Caco-2 (cell line): Measurements from ENCODE around the gene TMEM129. TPM values are rescaled to one million over a fixed set of nuclear protein-coding genes. Genes with fewer than 3 reads are reported as not detected.
"Not testable (repeated sequence)": the region's sequence is repeated elsewhere in the genome, so short reads cannot be mapped to it uniquely, and the experiment has no call there.

Experiments used
- BruUV-seq: library from RNA; stranded (reverse); fragments of 400-500 nt; replicated peaks from 2 replicates; lab custom pipeline; 2021; lab: Mats Ljungman, UMichigan
- CTCF ChIA-PET: fragments of 300-600 bp; sonication (Branson Sonifier 250); formaldehyde crosslinking; loops from one replicate; lab custom pipeline; 2022; ENCODE audit warnings: antibody characterized with exemption; lab: Charles Lee
- POLR2A ChIA-PET: fragments of 300-600 bp; sonication (Branson Sonifier 250); formaldehyde crosslinking; loops from one replicate; lab custom pipeline; 2022; ENCODE audit warnings: antibody characterized with exemption; lab: Charles Lee
- DNase-seq, 2 experiments: peaks; one replicate each; pipeline versions ENCODE4 v3.0.0 to v3.0.0-alpha.2; 2020 to 2022
- H3K27me3 ChIP-seq: replicated peaks from 2 replicates; pipeline ENCODE4 v1.6.0; 2011; ENCODE audit warnings: low read length; ENCODE audit not compliant: control insufficient read depth, insufficient read depth
- H3K36me3 ChIP-seq: 2 replicates; pipeline ENCODE4 v1.5.1; 2011; ENCODE audit warnings: low read length; ENCODE audit not compliant: control insufficient read depth, insufficient read depth
- H3K4me1 ChIP-seq: fragments of 250-450 bp; sonication (Bioruptor Pico); 2 replicates; pipeline ENCODE4 v1.5.1; 2020; ENCODE audit warnings: mild to moderate bottlenecking
- H3K4me3 ChIP-seq: 2 replicates; pipeline ENCODE4 v1.5.1; 2011; ENCODE audit warnings: low read depth, mild to moderate bottlenecking, control low read depth, low read length
- H3K9me3 ChIP-seq: fragments of 250-450 bp; sonication (Bioruptor Pico); 2 replicates; pipeline ENCODE4 v1.5.1; 2020; ENCODE audit warnings: mild to moderate bottlenecking, moderate library complexity
- H3K27ac Mint-ChIP-seq: one replicate; pipeline ENCODE4 v1.8.0; 2022; ENCODE audit warnings: mixed read lengths; ENCODE audit not compliant: unreplicated experiment
- H3K27me3 Mint-ChIP-seq: one replicate; pipeline ENCODE4 v1.8.0; 2022; ENCODE audit warnings: mixed read lengths; ENCODE audit not compliant: insufficient read depth, unreplicated experiment
- H3K36me3 Mint-ChIP-seq: one replicate; pipeline ENCODE4 v1.8.0; 2022; ENCODE audit warnings: mild to moderate bottlenecking, mixed read lengths; ENCODE audit not compliant: insufficient read depth, unreplicated experiment
- H3K4me1 Mint-ChIP-seq: one replicate; pipeline ENCODE4 v1.8.0; 2022; ENCODE audit warnings: low read depth, mixed read lengths; ENCODE audit not compliant: unreplicated experiment
- H3K4me3 Mint-ChIP-seq: one replicate; pipeline ENCODE4 v1.8.0; 2022; ENCODE audit warnings: mild to moderate bottlenecking, moderate library complexity, mixed read lengths; ENCODE audit not compliant: unreplicated experiment
- H3K9me3 Mint-ChIP-seq: one replicate; pipeline ENCODE4 v1.8.0; 2022; ENCODE audit warnings: mixed read lengths; ENCODE audit not compliant: unreplicated experiment
- CTCF ChIP-seq, 2 experiments: fragments of 200-600 bp in 1 of 2; IDR thresholded peaks; 1 replicate in 1 of 2; 2 replicates in 1 of 2; pipeline versions ENCODE4 v1.5.1 to v1.8.0; 2011 to 2022; ENCODE audit warnings: antibody characterized with exemption in 1 of 2, control low read depth in 1 of 2, inconsistent platforms in 1 of 2, low read depth in 1 of 2, low read length in 1 of 2, mild to moderate bottlenecking in 1 of 2, moderate library complexity in 1 of 2; ENCODE audit not compliant: insufficient read depth in 1 of 2, severe bottlenecking in 1 of 2, unreplicated experiment in 1 of 2
- intact Hi-C: fragments of 100-400 bp; cut with micrococcal nuclease; formaldehyde crosslinking; loops from one replicate; pipeline ENCODE4 v1.10.0; 2022; ENCODE audit not compliant: unreplicated experiment
- total RNA-seq: library from RNA; stranded (reverse); gene quantifications from 2 replicates; pipeline ENCODE4 v1.2.3, GENCODE V29; 2022

TMEM129 gene
- total RNA-seq, 1 experiment from 2014 or later, result 39.0 TPM

DNA sequence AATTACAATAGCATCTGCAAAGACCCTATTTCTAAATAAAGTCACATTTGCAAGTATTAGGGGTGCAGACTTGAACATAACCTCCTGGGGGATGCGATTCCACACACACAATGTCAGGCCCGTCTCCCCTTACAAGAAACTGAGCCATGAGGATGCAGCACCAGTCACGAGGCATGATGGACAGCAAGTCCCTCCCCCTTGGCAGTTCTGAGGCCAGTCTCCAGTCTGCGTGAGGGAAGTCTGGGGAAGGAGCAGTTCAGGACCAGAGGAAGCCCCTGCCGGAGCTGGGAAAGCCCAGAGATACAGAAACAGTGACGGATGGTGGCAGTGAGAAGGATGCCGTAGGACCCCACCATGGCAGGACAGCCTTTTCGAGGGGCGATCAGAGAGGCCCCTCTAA is 46.4 kb downstream of the TMEM129 start:
- no peak overlapping the region for H3K4me3 ChIP-seq
- no TSS peak for BruUV-seq
- no peaks in the 10 kb centered on the region for H3K4me1 ChIP-seq
- intact Hi-C loops, result no loop called here
- DNase-seq, result no peak
- ChIA-PET CTCF (interaction anchor here (0.6 kb wide), 1 partner anchor 1367 kb away, joined by 3 read pairs; no protein-coding TSS in a partner anchor), POLR2A (no interaction called here)
- Mint-ChIP-seq H3K27ac (no peak overlapping the region), H3K9me3 (no peaks in the 10 kb centered on the region), H3K27me3 (peaks cover 2% of the 10 kb centered on the region), H3K4me3 (no peak overlapping the region), H3K36me3 (no peaks in the 10 kb centered on the region), H3K4me1 (no peaks in the 10 kb centered on the region)
- no peaks in the 10 kb centered on the region for H3K36me3 ChIP-seq
- H3K9me3 ChIP-seq, result no peaks in the 10 kb centered on the region
- no peaks in the 10 kb centered on the region for H3K27me3 ChIP-seq
- TF ChIP-seq CTCF (IDR thresholded peaks at IDR 0.05; ENCODE audit: insufficient read depth in 1 of 2, low read depth in 1 of 2, low read length in 1 of 2, severe bottlenecking in 1 of 2, unreplicated experiment in 1 of 2), result no peak

DNA sequence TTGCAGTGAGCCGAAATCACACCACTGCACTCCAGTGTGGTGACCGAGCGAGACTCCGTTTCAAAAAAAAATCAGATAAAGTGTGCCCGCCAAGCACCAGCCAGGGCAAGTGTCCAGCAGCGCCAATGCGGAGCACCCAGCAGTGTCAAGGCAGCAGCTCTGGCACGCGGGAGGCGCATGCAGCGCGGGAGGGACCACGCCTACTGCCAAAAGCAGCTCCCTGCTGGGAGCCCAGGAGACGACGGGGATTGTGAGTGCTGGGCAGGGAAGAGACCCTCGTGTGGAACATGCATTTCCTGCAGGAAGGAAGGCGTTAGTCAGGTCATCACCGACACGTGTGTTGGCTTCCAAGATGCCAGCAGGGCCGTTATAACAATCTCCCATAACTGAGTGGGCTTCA is 47.5 kb downstream of the TMEM129 start:
- no peak for TF ChIP-seq CTCF (IDR thresholded peaks at IDR 0.05; ENCODE audit: insufficient read depth in 1 of 2, low read depth in 1 of 2, low read length in 1 of 2, severe bottlenecking in 1 of 2, unreplicated experiment in 1 of 2)
- DNase-seq, result no peak
- no peaks in the 10 kb centered on the region for H3K4me1 ChIP-seq
- Mint-ChIP-seq H3K27ac (no peak overlapping the region), H3K9me3 (no peaks in the 10 kb centered on the region), H3K4me3 (no peak overlapping the region), H3K4me1 (no peaks in the 10 kb centered on the region), H3K27me3 (peaks cover 2% of the 10 kb centered on the region), H3K36me3 (no peaks in the 10 kb centered on the region)
- no TSS peak for BruUV-seq
- POLR2A ChIA-PET, result interaction anchor here (0.7 kb wide), 1 partner anchor 80 kb away, joined by 3 read pairs; no protein-coding TSS in a partner anchor
- no peak overlapping the region for H3K4me3 ChIP-seq
- intact Hi-C loops, result no loop called here
- no peaks in the 10 kb centered on the region for H3K27me3 ChIP-seq
- H3K9me3 ChIP-seq, result no peaks in the 10 kb centered on the region
- H3K36me3 ChIP-seq, result no peaks in the 10 kb centered on the region
- CTCF ChIA-PET, result no interaction called here

DNA sequence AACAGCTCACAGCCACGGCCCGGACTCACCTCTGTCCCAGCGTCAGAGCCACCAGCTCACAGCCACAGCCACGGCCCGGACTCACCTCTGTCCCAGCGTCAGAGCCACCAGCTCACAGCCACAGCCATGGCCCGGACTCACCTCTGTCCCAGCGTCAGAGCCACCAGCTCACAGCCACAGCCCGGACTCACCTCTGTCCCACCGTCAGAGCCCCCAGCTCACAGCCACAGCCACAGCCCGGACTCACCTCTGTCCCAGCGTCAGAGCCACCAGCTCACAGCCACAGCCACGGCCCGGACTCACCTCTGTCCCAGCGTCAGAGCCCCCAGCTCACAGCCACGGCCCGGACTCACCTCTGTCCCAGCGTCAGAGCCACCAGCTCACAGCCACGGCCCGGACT is 50.1 kb downstream of the TMEM129 start:
- H3K4me1 ChIP-seq, BruUV-seq, H3K9me3 Mint-ChIP-seq, H3K4me3 ChIP-seq, H3K4me3 Mint-ChIP-seq, H3K27ac Mint-ChIP-seq, POLR2A ChIA-PET, intact Hi-C loops, H3K27me3 Mint-ChIP-seq, H3K36me3 Mint-ChIP-seq, H3K27me3 ChIP-seq, H3K36me3 ChIP-seq, H3K4me1 Mint-ChIP-seq, H3K9me3 ChIP-seq, DNase-seq: not testable (repeated sequence)
- CTCF ChIA-PET, result interaction anchor here (0.6 kb wide), 1 partner anchor 59 kb away, joined by 3 read pairs; no protein-coding TSS in a partner anchor
